NCI-H510A treated with DMSO at 0.1 percent for 48 hours (cell line): ENCODE measurements around the gene IGSF3.

ENCODE experiments used
- DNase-seq: peaks from one replicate; lab custom pipeline; 2025; lab: John Stamatoyannopoulos, UW

The IGSF3 gene

GRCh38 chr1:116556289-116557006 lies 111.1 kb downstream of the IGSF3 start:
- DNase-seq, result no peak

DNA sequence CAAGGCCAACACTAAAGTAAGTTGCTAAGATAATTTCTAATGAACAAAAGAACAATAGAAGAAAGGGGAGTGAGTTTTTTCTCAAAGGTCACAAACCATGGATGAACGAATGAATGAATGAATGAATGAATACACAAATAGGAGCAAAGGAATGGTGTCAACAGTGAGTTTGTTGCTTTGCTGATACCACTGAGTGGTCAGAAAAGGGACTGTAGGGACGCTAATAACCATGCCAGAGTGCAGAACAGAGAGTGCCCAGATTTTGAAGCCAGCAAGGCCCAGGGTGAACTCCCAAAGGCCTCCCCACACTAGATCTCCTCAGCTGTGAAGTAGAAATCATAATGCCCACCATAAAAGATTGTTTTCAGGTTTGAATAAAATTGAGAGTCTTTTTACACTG lies 112.6 kb downstream of the IGSF3 start:
- DNase-seq, result no peak

- DNase-seq, result no peak
Measured at GRCh38 chr1:116553386-116554115, 114.0 kb downstream of the IGSF3 start.

- DNase-seq, result no peak
Measured at GRCh38 chr1:116546354-116546977, 121.1 kb downstream of the IGSF3 start.

DNA sequence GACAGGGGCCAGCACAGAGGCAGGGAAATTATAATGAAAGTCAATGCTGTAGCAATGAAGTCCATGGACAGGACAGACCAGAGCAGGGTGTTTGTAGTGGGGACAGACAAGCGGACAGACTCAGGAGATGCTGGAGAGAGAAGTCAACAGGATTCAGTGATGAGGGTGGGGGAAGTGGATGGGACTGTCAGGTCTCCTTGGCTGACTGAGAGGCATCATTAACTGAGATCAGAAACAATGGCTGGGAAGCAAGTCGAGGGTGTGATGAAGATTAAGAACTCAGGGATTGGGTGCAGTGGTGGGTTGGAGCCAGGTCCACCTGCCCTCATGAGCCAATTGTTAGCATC lies 122.2 kb downstream of the IGSF3 start:
- DNase-seq, result no peak

DNA sequence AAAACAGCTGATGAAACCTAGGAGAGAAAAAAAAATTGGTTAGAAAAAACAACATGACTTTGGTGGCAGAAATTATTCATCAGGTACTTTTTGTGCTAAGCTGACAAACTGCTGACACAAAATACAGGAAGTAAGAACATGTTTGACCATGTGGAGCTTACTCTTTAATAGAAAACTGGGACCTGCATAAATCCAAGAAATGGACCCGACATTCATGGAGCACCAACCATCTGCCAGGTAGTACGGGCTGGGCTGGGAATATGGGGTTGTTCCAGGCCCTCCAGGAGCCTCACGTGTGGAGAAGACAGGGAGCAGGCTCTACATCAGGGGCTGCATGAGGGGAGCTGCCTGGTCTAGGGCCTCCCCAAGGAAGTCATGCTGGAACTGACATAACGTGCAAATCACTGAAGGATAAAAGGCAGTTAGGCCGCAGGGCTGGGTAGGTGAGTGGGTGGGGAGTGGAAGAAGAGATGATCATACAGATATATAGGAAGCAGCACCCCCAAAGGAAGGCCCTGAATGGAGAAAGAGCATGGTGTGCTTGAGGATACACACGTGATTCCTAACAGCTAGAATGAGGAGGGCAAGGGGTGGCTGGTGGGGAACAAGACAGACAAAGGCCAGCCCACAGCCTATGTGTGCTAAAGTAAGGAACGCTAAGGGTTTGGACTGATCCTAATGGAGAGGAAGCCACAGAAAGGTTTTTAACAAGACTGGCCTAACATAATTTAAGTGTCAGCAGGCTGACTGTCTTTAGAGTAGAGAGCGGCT lies 122.8 kb downstream of the IGSF3 start:
- DNase-seq, result no peak

- DNase-seq, result no peak
Measured at GRCh38 chr1:116540088-116540487, 127.4 kb downstream of the IGSF3 start.

DNA sequence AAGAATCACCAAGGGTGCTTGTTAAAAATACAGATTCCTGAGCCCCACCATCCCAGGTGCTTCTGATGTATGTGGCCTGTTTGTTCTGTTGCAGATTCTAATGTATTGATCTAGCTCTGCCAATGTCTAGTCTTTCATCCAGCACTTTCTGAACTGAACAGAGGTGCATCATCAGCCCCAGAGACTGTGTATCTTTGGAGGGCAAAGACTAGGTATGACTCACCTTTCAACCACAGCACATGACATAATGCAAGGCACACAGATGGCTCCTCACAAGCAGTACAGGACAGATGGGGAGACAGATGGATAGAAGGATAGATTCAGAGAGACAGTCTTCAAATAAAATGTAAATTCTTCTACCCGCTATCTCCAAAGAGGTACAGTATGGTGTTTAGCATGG lies 129.0 kb downstream of the IGSF3 start:
- no peak for DNase-seq

GRCh38 chr1:116537898-116538297 lies 129.6 kb downstream of the IGSF3 start:
- DNase-seq, result no peak

DNA sequence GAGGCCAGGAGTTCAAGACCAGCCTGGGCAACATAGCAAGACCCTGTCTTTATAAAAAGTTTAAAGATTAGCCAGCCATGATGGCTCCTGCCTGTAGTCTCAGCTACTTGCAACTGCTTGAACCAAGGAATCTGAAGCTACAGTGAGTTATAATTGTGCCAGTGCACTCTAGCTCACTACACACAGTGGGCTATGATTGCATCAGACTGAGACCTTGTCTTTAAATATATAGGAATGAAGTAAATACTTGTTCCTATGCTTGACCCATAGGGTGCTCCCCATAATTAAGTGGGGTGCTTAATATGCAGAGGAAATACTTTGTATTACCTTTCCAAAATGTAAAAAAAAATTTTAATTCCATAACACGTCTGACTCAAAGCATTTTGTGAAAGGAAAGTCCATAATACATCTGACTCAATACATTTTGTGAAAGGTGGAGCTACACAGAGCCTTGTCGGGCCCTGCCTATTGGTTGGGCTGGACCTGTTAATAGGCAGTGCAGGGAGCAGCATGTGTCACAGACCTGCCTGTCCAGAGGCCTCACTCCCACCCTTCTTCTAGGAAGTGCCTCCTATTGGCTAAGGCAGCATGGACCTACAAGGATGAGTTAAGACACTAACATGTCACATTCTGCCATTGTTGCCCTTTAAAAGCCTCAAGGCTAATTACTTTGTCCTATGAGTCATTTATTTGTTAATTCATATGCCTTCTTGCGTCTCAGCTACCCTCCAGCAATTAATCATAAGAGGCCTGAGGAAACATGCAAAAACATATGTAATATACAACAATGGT lies 130.3 kb downstream of the IGSF3 start:
- DNase-seq, result no peak

DNA sequence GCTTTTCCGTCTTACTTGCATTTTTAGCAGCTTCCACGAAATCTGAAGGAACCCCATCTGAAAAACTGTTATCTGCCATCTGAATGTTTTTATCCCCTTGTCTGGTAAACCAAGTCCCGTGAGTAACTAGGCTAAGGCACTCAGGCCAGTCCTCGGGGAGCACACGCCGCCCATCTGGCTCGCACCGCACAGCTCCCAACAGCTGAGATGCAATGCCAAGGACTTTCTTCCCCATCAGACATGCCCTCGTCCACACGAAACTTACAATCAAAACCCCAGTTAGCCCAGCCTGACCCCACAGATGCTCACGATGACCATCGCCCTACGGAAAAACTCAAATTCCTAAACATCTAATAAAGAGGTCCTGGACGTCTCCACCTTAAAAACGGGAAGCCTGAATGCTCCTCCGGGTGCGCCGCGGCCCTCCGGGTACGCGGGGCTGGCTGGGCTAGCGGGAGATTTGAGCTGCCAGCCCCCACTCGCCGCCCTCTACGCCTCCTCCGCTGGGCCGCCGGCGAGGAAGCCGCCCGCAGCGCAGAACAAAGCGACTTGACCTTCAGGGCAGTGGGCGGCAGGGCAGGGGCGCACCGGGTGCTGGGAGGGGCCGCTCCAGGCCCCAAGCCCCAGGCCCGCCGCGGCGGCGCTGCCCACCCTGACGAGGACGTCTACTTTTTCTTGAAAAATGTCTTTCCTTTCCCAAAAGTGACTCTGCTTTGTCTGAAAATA lies 133.4 kb downstream of the IGSF3 start:
- no peak for DNase-seq

DNA sequence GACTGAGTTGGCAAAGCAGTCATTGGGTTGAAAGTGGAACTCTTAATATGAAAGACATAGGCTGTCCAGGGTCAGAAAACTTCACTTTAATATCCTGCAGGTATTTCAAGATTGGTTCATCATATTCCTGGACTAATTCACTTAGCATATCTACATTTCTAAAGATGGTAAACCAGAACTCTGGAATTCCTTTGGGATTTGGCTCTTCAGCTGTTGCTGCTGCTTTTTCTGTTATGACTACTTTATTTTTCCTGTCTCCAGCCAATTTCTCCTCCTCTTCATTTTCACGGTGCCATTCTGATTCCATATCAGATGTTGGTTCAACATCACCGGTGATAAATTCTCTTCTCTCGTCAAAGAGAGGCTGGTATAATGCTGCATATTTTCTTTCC lies 134.1 kb downstream of the IGSF3 start:
- DNase-seq, result no peak

DNA sequence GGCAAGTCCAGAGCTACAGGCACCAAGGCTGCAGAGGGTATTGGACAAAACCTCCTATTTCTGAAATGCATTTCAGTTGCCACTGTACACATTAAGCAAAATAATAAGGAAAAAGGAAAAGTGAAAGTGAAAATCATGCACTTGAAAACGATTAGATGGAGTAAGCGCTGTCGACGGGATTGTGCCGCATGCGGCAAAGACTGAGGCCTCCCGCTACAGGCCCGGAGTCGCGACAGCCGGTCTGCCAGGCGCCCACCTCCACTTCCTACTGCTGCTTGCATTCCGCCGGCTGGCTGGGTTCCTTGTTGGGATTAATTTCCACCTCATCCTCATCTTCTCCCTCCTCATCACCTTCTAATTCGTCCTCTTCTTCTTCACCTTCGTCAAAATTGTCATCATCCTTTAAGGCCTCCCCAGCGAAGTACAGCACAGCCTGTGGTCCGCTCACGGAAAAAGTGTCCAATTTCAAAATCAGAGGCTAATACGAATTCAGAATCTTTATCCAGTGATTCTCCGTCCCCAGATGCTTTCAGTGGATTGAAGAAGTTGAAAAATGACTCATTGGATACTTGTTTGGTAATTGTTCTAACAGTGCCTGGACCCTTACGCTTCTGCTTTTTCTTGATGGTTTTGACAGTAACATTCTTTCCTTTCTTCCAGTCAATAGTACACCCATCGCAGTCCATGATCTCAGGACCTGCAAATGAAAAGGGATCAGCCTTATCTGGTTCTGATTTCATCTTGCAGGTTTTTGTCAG lies 134.7 kb downstream of the IGSF3 start:
- DNase-seq, result no peak

GRCh38 chr1:116531917-116532316 lies 135.6 kb downstream of the IGSF3 start:
- no peak for DNase-seq

- DNase-seq, result no peak
Measured at GRCh38 chr1:116529681-116530080, 137.9 kb downstream of the IGSF3 start.

DNA sequence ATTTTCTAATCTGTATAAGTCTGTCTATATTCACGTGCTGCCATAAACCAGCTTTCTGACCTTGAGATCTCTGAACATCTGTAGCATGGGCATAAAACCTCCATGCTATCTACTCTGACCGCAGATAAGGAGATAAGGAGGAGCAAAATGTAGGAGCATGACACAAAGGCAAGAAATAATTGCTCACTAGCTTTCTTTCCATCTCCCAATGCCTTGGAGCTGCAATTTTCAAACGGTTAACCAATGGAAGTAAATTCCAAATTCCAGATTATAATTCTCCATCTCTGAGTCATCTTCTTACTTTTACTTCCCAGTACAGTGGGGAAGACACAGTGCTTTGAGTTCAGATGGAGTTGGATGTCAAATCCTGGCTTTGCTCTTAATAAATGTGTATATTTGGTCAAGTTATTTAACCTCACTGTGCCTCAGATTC lies 138.3 kb downstream of the IGSF3 start:
- DNase-seq, result no peak

- no peak for DNase-seq
Measured at GRCh38 chr1:116528329-116529083, 139.0 kb downstream of the IGSF3 start.

DNA sequence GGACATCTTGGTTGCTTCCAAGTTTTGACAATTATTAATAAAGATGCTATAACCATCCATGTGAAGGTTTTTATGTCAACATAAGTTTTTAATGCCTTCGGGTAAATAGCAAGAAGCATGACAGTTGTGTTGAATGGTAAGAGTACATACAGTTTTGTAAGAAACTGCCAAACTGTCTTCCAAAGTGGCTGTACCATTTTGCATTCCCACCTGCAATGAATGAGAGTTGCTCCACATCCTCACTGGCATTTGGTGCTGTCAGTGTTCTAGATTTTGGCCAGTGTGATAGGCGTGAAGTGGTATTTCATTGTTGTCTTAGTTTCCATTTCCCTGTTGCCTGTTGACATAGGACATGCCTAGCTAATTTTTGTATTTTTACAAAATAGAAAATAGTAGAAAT lies 142.1 kb downstream of the IGSF3 start:
- DNase-seq, result no peak
